HCT116 (cell line): ENCODE data around the gene SLC4A5.

Experiments used
- ATF3 ChIP-seq: IDR thresholded peaks from 2 replicates; pipeline ENCODE4 v1.6.1; 2012
- CBX3 ChIP-seq: IDR thresholded peaks from 2 replicates; pipeline ENCODE4 v1.6.1; 2012; ENCODE audit warnings: low read depth
- CTCF ChIP-seq, 3 experiments: fragments of 200-600 bp in 1 of 3; sonication (generic) in 1 of 3; IDR thresholded peaks in 2 of 3; conservative IDR thresholded peaks in 1 of 3; 2 replicates each; pipeline ENCODE4 v1.5.1; 2012 to 2017; ENCODE audit warnings: low read depth in 2 of 3, low read length in 2 of 3, antibody characterized with exemption in 1 of 3, borderline replicate concordance in 1 of 3, control low read depth in 1 of 3, mild to moderate bottlenecking in 1 of 3, mixed read lengths in 1 of 3, mixed run types in 1 of 3, moderate library complexity in 1 of 3; ENCODE audit not compliant: insufficient read depth in 1 of 3
- EZH2 ChIP-seq: fragments of 200-600 bp; sonication (generic); IDR thresholded peaks from 2 replicates; pipeline ENCODE4 v1.6.1; 2017; ENCODE audit warnings: antibody characterized with exemption, mixed run types
- JUND ChIP-seq: IDR thresholded peaks from 2 replicates; pipeline ENCODE4 v1.6.1; 2012
- MAX ChIP-seq: IDR thresholded peaks from 2 replicates; pipeline ENCODE4 v1.6.1; 2012
- POLR2A ChIP-seq: IDR thresholded peaks from 2 replicates; pipeline ENCODE4 v1.7.0; 2011; ENCODE audit warnings: borderline replicate concordance; ENCODE audit not compliant: insufficient read depth, insufficient read length; ENCODE audit errors: extremely low read depth
- POLR2AphosphoS5 ChIP-seq: IDR thresholded peaks from 2 replicates; pipeline ENCODE4 v1.6.1; 2011; ENCODE audit warnings: mild to moderate bottlenecking, low read depth, low read length, moderate library complexity
- REST ChIP-seq: IDR thresholded peaks from 2 replicates; pipeline ENCODE4 v1.6.1; 2012; ENCODE audit warnings: low read depth
- SIN3A ChIP-seq: IDR thresholded peaks from 2 replicates; pipeline ENCODE4 v1.6.1; 2012; ENCODE audit warnings: low read depth
- SRF ChIP-seq: IDR thresholded peaks from 2 replicates; pipeline ENCODE4 v1.6.1; 2012; ENCODE audit warnings: low read depth

- TF ChIP-seq MAX (no peak), CTCF (IDR thresholded peaks at IDR 0.05 in 2 of 3, conservative IDR thresholded peaks at IDR 0.05 in 1 of 3; ENCODE audit: borderline replicate concordance in 1 of 3, insufficient read depth in 1 of 3, low read depth in 2 of 3, low read length in 2 of 3) (peak in 1 of 3 experiments; percentile 38; a peak in 1 of 6 replicates), POLR2A (peak; percentile 75), JUND (no peak), SIN3A (peak; percentile 28; the same call in 1 of the 2 replicates), ATF3 (no peak), REST (no peak), POLR2AphosphoS5 (peak; percentile 87; the same call in 1 of the 2 replicates), EZH2 (no peak), CBX3 (no peak), SRF (no peak)
Measured at GRCh38 chr2:74179063-74179865, 164.0 kb downstream of the SLC4A5 start.
